GM23338 (cell line): ENCODE data around the gene NDST1. TPM values are rescaled to one million over a fixed set of nuclear protein-coding genes. Genes with fewer than 3 reads are reported as not detected.

Experiments used
- ATAC-seq: fragments of 200-7000 bp; cut with Tn5 transposase; 3 replicates; pipeline ENCODE4 v1.9.1; 2020
- DNase-seq: peaks from one replicate; pipeline ENCODE4 v3.0.0-alpha.2; 2015; ENCODE audit warnings: low spot score
- H2AFZ ChIP-seq: fragments of 200-600 bp; sonication (generic); 2 replicates; pipeline ENCODE4 v1.8.0; 2016; ENCODE audit warnings: antibody characterized with exemption, mild to moderate bottlenecking, moderate library complexity
- H3F3A ChIP-seq: fragments of 200-600 bp; sonication (generic); replicated peaks from 2 replicates; pipeline ENCODE4 v1.8.0; 2017; ENCODE audit warnings: antibody characterized with exemption, mixed run types, low read depth
- H3K27ac ChIP-seq: fragments of 200-600 bp; sonication (generic); 2 replicates; pipeline ENCODE4 v1.6.1; 2016; ENCODE audit warnings: low read depth
- H3K27me3 ChIP-seq: fragments of 200-600 bp; sonication (generic); 2 replicates; pipeline ENCODE4 v1.8.0; 2016; ENCODE audit warnings: mild to moderate bottlenecking, mixed run types, moderate library complexity; ENCODE audit not compliant: insufficient read depth
- H3K36me3 ChIP-seq: fragments of 200-600 bp; sonication (generic); 2 replicates; pipeline ENCODE4 v1.8.0; 2016; ENCODE audit warnings: mild to moderate bottlenecking; ENCODE audit not compliant: insufficient read depth
- H3K4me1 ChIP-seq: fragments of 200-600 bp; sonication (generic); 2 replicates; pipeline ENCODE4 v1.8.0; 2016; ENCODE audit warnings: mild to moderate bottlenecking, moderate library complexity; ENCODE audit not compliant: insufficient read depth
- H3K4me2 ChIP-seq: fragments of 200-600 bp; sonication (generic); 2 replicates; pipeline ENCODE4 v1.7.1; 2017; ENCODE audit warnings: mixed run types
- H3K4me3 ChIP-seq: fragments of 200-600 bp; sonication (generic); 2 replicates; pipeline ENCODE4 v1.6.1; 2016; ENCODE audit warnings: mixed run types
- H3K79me2 ChIP-seq: fragments of 200-600 bp; sonication (generic); replicated peaks from 2 replicates; pipeline ENCODE4 v1.8.0; 2017; ENCODE audit warnings: mild to moderate bottlenecking; ENCODE audit not compliant: insufficient read depth
- H3K9me2 ChIP-seq: fragments of 200-600 bp; sonication (generic); 2 replicates; pipeline ENCODE4 v1.8.0; 2017; ENCODE audit not compliant: insufficient read depth
- H4K20me1 ChIP-seq: fragments of 200-600 bp; sonication (generic); replicated peaks from 2 replicates; pipeline ENCODE4 v1.8.0; 2017; ENCODE audit warnings: mild to moderate bottlenecking; ENCODE audit not compliant: insufficient read depth
- H3K27ac Mint-ChIP-seq: 2 replicates; pipeline ENCODE4 v1.8.0; 2020; ENCODE audit warnings: inconsistent platforms, mild to moderate bottlenecking, moderate library complexity, mixed read lengths
- H3K27me3 Mint-ChIP-seq: 3 replicates; pipeline ENCODE4 v1.8.0; 2022; ENCODE audit warnings: low read depth, mild to moderate bottlenecking, moderate library complexity, mixed read lengths, inconsistent platforms; ENCODE audit not compliant: insufficient read depth, poor library complexity
- H3K36me3 Mint-ChIP-seq: 3 replicates; pipeline ENCODE4 v1.8.0; 2021; ENCODE audit warnings: low read depth, mild to moderate bottlenecking, inconsistent platforms, moderate library complexity, mixed read lengths
- H3K4me1 Mint-ChIP-seq: 3 replicates; pipeline ENCODE4 v1.8.0; 2020; ENCODE audit warnings: mild to moderate bottlenecking, inconsistent platforms, mixed read lengths
- H3K4me3 Mint-ChIP-seq: 3 replicates; pipeline ENCODE4 v1.8.0; 2021; ENCODE audit warnings: moderate library complexity, mild to moderate bottlenecking, inconsistent platforms, mixed read lengths
- H3K9me3 Mint-ChIP-seq: 3 replicates; pipeline ENCODE4 v1.8.0; 2020; ENCODE audit warnings: moderate library complexity, mild to moderate bottlenecking, inconsistent platforms, mixed read lengths
- CREB1 ChIP-seq: fragments of 250-450 bp; sonication (Bioruptor Pico); IDR thresholded peaks from 2 replicates; pipeline ENCODE4 v1.5.0; 2020; ENCODE audit warnings: low read depth, mild to moderate bottlenecking, moderate library complexity
- CTCF ChIP-seq, 2 experiments: fragments of 200-600 bp in 1 of 2; sonication (generic) in 1 of 2; conservative IDR thresholded peaks; 2 replicates each; pipeline versions ENCODE4 v1.5.1 to v1.6.1; 2016 to 2017; ENCODE audit warnings: antibody characterized with exemption in 2 of 2, low read depth in 2 of 2, mild to moderate bottlenecking in 2 of 2, moderate library complexity in 1 of 2
- ETS1 ChIP-seq: IDR thresholded peaks from 2 replicates; pipeline ENCODE4 v1.6.1; 2016; ENCODE audit warnings: antibody characterized with exemption
- EZH2 ChIP-seq: fragments of 200-600 bp; sonication (generic); IDR thresholded peaks from one replicate; pipeline ENCODE4 v1.8.0; 2017; ENCODE audit warnings: antibody characterized with exemption, mild to moderate bottlenecking, low read depth; ENCODE audit not compliant: unreplicated experiment
- EZH2phosphoT487 ChIP-seq: fragments of 200-600 bp; sonication (generic); IDR thresholded peaks from one replicate; pipeline ENCODE4 v1.8.1; 2018; ENCODE audit warnings: antibody characterized with exemption; ENCODE audit not compliant: unreplicated experiment
- JUNB ChIP-seq: IDR thresholded peaks from one replicate; pipeline ENCODE4 v1.6.1; 2016; ENCODE audit warnings: antibody characterized with exemption; ENCODE audit not compliant: unreplicated experiment
- NANOG ChIP-seq: IDR thresholded peaks from 2 replicates; pipeline ENCODE4 v1.6.1; 2016; ENCODE audit warnings: antibody characterized with exemption, borderline replicate concordance
- STAT1 ChIP-seq: IDR thresholded peaks from one replicate; pipeline ENCODE4 v1.6.1; 2016; ENCODE audit warnings: antibody characterized with exemption; ENCODE audit not compliant: unreplicated experiment
- ZNF114 ChIP-seq: fragments of 250-450 bp; sonication (Bioruptor Pico); IDR thresholded peaks from 2 replicates; pipeline ENCODE4 v1.5.0; 2020; ENCODE audit warnings: mild to moderate bottlenecking, moderate library complexity
- ZNF462 ChIP-seq: fragments of 250-450 bp; sonication (Bioruptor Pico); IDR thresholded peaks from 2 replicates; pipeline ENCODE4 v1.5.0; 2020; ENCODE audit warnings: mild to moderate bottlenecking, moderate library complexity
- polyA plus RNA-seq: library from polyadenylated mRNA; unstranded; fragments of >200 nt; fragmentation: Nextera tagmentation; extraction: Ambion mirVana; gene quantifications from 2 replicates; pipeline ENCODE4 v1.2.1, GENCODE V29; 2016
- total RNA-seq: library from RNA; depleted of rRNA; stranded (reverse); fragments of >200 nt; shearing (Covaris generic); gene quantifications from 2 replicates; pipeline ENCODE4 v1.2.3, GENCODE V29; 2014

Gene NDST1
- total and polyA plus RNA-seq, 2 experiments from 2014 or later = 7.3 to 85.0 TPM

- TF ChIP-seq ZNF462 = no peak
- no peak for TF ChIP-seq ZNF114 (CRISPR knock-in tag)
- TF ChIP-seq NANOG = no peak
- TF ChIP-seq STAT1 = no peak
- TF ChIP-seq EZH2phosphoT487 = no peak
- no peak for TF ChIP-seq ETS1
- no peak for TF ChIP-seq EZH2
- TF ChIP-seq JUNB = no peak
- no peak for TF ChIP-seq CREB1 (CRISPR knock-in tag)
Measured at GRCh38 chr5:150571836-150572235, 63.9 kb downstream of the NDST1 start (continued).

- Mint-ChIP-seq H3K9me3 (no peaks in the 10 kb centered on the region), H3K4me1 (peaks cover 4% of the 10 kb centered on the region; the same call in 1 of the 3 replicates), H3K27me3 (peaks cover 6% of the 10 kb centered on the region), H3K4me3 (no peak overlapping the region), H3K36me3 (no peaks in the 10 kb centered on the region), H3K27ac (no peak overlapping the region)
- no peak overlapping the region for H3K27ac ChIP-seq
- H3K4me2 ChIP-seq = no peak overlapping the region
- H3F3A ChIP-seq = no peaks in the 10 kb centered on the region
- ATAC-seq (no peak), DNase-seq (no peak)
- H4K20me1 ChIP-seq = no peaks in the 10 kb centered on the region
- H3K36me3 ChIP-seq = no peaks in the 10 kb centered on the region
- H3K27me3 ChIP-seq = no peaks in the 10 kb centered on the region
- no peaks in the 10 kb centered on the region for H3K79me2 ChIP-seq
- no peak overlapping the region for H3K4me3 ChIP-seq
- H3K9me2 ChIP-seq = no peaks in the 10 kb centered on the region; the same call in 1 of the 2 replicates
- no peak overlapping the region for H2AFZ ChIP-seq
- H3K4me1 ChIP-seq = no peaks in the 10 kb centered on the region
- no peak for TF ChIP-seq CTCF (conservative IDR thresholded peaks at IDR 0.05; ENCODE audit: low read depth in 2 of 2)
Measured at GRCh38 chr5:150573216-150573615, 65.3 kb downstream of the NDST1 start.
